PFSK-1 (cell line): ENCODE data around the gene SQSTM1.

Experiments
- SIN3A ChIP-seq: IDR thresholded peaks from 2 replicates; pipeline ENCODE4 v1.6.1; 2012; ENCODE audit warnings: mild to moderate bottlenecking, low read length, moderate library complexity, borderline replicate concordance; ENCODE audit not compliant: insufficient read depth
- TAF1 ChIP-seq: IDR thresholded peaks from 2 replicates; pipeline ENCODE4 v1.6.1; 2012; ENCODE audit warnings: low read length, control low read depth, borderline replicate concordance; ENCODE audit not compliant: insufficient read depth

- no peak for TF ChIP-seq TAF1
- no peak for TF ChIP-seq SIN3A
These were observed 43.2 kb upstream of the SQSTM1 start for GRCh38 chr5:179777456-179777855.
